ENCODE measurements around the gene XRCC2.

The XRCC2 gene

GRCh38 chr7:152615031-152615741 is 60.8 kb downstream of the XRCC2 start:
- peak; percentile 6 for DNase-seq (ENCODE audit: low spot score)

GRCh38 chr7:152608656-152609055 is 67.3 kb downstream of the XRCC2 start:
- DNase-seq (ENCODE audit: low spot score), result no peak

GRCh38 chr7:152608208-152608607 is 67.7 kb downstream of the XRCC2 start:
- DNase-seq (ENCODE audit: low spot score), result no peak

GRCh38 chr7:152607007-152607406 is 68.9 kb downstream of the XRCC2 start:
- no peak for DNase-seq (ENCODE audit: low spot score)

GRCh38 chr7:152602962-152603361 is 73.0 kb downstream of the XRCC2 start:
- no peak for DNase-seq (ENCODE audit: low spot score)

GRCh38 chr7:152601305-152601798 is 74.6 kb downstream of the XRCC2 start:
- DNase-seq (ENCODE audit: low spot score), result no peak

GRCh38 chr7:152600266-152600665 is 75.7 kb downstream of the XRCC2 start:
- DNase-seq (ENCODE audit: low spot score), result no peak

GRCh38 chr7:152597507-152597906 is 78.4 kb downstream of the XRCC2 start:
- DNase-seq (ENCODE audit: low spot score), result no peak

GRCh38 chr7:152596824-152597223 is 79.1 kb downstream of the XRCC2 start:
- DNase-seq (ENCODE audit: low spot score), result no peak
